ENCODE data around the gene MTMR4.
"Not testable (repeated sequence)": the region's sequence is repeated elsewhere in the genome, so short reads cannot be mapped to it uniquely, and the experiment has no call there.

The MTMR4 gene

GRCh38 chr17:58513965-58514769 is at the start of gene MTMR4:
TSS of gene MTMR4 (minus strand) at chr17:58514638. CDS start at chr17:58514407, 231 bp downstream.
- peak; percentile 28 for DNase-seq

GRCh38 chr17:58560511-58560910 is 46.1 kb upstream of the MTMR4 start:
- no peak for DNase-seq

DNA sequence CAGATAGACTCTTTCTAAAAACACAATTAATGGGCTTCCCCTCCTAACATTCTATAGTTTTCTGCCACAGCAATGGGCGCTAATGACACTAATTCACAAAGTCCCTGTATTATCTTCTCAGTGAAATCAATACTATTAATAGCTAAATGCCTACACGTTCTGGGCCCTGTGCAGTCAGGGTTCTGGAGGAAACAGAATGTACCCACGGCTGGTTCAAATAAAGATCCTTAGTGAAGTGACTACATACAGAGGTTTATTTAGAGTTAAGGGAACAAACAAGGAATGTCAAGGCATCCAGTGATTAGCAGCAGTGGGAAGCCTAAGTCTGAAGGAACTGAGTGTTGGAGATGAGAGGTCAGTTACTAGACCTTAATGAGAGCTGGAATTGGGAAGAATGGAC is 43.5 kb upstream of the MTMR4 start:
- DNase-seq, result no peak

GRCh38 chr17:58556833-58557250 is 42.4 kb upstream of the MTMR4 start:
- DNase-seq, result no peak

GRCh38 chr17:58555109-58555508 is 40.7 kb upstream of the MTMR4 start:
- not testable (repeated sequence) for DNase-seq

DNA sequence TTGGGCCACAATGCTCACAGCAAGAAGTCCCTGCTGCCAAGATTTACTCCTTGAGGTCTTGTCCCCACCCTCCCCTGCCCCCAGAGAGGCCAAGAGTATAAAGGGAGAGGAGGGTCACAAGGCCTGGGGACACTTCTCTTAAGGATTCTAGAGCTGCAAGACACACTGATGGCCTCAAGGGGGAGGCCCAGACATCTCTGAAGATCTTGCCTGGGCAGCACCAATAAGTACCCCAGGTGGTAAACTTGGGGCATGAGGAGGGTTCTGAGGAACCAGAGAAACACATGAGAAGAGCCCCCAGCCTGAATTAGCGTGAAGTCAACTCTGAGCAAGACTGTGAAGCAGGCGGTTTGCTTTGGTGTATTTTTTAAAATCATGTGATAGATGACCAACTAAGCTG is 26.8 kb upstream of the MTMR4 start:
- DNase-seq, result no peak

- no peak for DNase-seq
Observed at GRCh38 chr17:58539698-58540097, 25.3 kb upstream of the MTMR4 start.

- DNase-seq, result no peak
Observed at GRCh38 chr17:58538811-58539409, 24.5 kb upstream of the MTMR4 start.

DNA sequence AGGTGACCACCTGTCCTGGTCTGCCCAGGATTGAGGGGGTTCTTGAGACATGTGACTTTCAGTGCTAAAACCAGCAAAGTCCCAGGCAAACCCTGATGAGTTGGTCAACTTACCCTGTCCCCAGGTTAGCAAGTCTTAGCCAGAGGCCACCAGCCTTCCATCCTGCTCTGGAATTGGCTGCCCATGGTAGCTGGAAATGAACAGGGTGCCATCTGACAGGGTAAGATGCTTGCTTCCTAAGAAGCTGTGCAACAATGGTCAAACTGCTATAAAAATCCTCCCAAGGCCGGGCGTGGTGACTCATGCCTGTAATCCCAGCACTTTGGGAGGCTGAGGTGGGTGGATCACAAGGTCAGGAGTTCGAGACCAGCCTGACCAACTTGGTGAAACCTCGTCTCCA is 22.8 kb upstream of the MTMR4 start:
- no peak for DNase-seq

- DNase-seq, result no peak
Observed at GRCh38 chr17:58536542-58536941, 22.1 kb upstream of the MTMR4 start.

- DNase-seq, result no peak
Observed at GRCh38 chr17:58535431-58535830, 21.0 kb upstream of the MTMR4 start.

- DNase-seq, result no peak
Observed at GRCh38 chr17:58534901-58535421, 20.5 kb upstream of the MTMR4 start.

GRCh38 chr17:58534331-58534730 is 19.9 kb upstream of the MTMR4 start:
- no peak for DNase-seq

DNA sequence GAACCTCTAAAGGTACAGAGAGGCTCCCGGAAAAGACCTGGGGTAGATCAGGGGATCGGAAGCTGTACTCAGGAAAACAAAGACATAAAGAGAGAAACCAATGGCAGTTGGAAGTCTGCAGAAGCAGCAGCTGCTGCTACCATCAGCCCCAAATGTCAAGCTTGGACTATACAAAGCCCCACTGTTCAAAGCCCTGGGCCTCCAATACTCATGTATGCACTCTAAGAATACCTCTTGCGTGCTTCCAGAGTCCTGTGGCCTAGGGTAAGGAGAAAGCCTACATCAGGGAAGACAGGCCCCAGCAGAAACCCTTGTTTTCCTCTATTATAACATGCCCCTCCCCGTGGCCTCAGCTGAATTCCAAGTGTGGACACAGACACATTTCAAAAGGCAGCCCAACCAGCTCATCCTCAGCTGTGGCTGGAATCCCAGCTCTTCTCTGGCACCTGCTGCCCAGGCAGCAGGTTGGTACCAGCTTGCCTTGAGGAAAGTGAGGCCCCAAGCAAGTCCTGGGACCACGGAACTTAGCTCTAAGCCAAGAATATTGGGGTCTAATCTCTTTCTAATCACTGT is 19.3 kb upstream of the MTMR4 start:
- DNase-seq, result no peak

DNA sequence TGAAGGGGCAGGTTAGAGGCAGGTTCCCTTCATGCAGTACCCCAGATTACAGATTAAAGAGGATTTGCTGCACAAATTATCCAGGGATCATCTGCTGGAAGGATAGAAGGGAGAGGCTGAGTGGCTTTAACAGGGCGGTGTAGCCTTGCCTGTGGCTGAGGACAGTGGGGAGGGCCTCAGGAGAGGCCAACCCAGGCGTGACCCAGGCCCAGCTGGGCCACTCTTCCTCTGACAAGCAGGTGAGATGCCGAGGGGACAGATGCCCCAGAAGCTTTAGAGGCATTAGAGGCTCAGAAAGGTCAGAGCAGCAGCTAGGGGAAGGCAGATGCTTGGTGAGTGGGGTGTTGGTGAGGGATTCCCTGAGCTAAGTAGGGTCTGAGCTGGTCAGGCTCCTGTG is 18.1 kb upstream of the MTMR4 start:
- DNase-seq, result no peak

- no peak for DNase-seq
Observed at GRCh38 chr17:58531661-58532554, 17.5 kb upstream of the MTMR4 start.

GRCh38 chr17:58531122-58531521 is 16.7 kb upstream of the MTMR4 start:
- no peak for DNase-seq

DNA sequence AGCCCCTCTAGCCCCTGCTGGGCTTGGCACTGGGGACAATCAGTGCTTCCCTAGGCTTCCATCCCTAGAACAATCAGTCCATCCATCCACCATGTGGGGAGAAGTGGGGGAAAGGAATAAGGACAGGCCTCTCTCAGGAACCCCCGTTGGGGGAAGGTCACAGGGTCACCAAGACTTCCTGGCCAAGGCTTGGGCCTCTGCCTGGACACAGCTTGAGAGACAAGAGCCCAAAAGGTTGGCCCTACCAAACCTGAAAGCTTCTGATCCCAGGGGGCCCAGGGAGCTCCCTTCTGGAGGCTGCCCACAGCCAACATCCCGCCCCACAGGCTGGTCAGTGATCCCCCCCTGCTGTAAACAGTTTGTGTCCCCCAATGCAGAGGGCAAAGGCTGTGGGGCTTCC is 16.2 kb upstream of the MTMR4 start:
- no peak for DNase-seq

- no peak for DNase-seq
Observed at GRCh38 chr17:58529275-58529674, 14.8 kb upstream of the MTMR4 start.

DNA sequence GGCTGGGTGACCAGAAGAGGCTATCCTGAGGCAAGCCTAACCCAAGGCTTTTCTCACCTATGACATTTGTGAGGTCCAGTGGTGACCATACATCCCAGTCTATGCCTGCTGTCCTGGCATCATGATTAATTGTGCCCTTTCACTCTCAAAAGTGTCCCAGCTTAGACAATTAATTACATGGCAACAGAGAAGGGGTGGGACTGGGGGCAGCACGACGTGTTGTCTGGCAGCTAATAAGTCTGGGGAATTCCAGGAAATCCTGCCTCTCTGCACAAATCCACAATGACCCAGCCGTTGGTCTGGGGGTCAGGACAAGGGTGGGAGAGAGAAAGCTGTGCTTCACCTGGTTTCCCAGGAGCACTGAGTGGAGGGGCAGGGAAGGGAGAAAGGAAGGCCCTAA is 14.0 kb upstream of the MTMR4 start:
- DNase-seq, result no peak

DNA sequence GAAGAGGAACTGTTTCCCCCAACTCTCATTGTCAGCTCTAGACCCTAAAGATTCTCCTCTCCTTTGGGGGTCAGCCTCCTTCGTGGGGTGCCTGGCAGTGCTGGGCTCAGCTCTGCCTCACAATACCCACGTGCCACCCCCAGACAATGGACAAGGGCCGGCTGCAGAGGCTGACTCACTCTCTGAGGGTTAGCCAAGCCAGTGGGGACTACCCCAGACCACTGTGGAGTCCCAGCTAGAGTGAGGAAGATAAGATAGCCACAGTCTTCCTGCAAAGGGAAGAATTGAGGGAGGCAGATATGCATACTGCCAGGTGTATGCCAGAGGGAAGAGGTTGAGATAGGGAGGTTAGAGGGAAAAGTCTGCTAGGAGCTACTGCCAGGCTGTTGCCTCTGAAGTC is 13.5 kb upstream of the MTMR4 start:
- no peak for DNase-seq

DNA sequence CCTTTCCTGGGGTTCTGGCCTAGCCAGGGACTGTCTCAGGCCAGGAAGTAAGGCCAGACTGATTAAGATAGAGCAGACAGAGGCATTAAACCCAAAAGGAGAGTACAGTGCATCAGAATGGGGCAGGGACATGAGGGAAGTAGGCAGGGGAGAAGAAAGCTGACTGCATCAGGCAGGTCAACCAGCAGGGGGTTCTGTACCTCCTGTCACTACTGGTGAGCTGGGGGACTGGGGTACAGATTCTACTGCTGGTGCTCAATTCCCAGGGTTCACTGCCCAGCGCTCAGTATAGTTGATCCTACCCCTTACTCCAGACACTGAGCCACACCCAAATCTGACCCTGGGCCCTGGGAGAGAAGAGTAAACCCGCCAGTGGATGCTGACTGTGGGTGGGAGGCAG is 12.9 kb upstream of the MTMR4 start:
- DNase-seq, result no peak

GRCh38 chr17:58525239-58525638 is 10.8 kb upstream of the MTMR4 start:
- DNase-seq, result no peak
